Measurements from ENCODE around the gene AFF2.

AFF2 gene

GRCh38 chrX:148628621-148629020 lies 128.2 kb downstream of the AFF2 start:
- DNase-seq: no peak
- no peak overlapping the region for H3K4me3 ChIP-seq (ENCODE audit: low read depth, low read length)
- no peaks in the 10 kb centered on the region for H3K9me3 ChIP-seq
- H3K27me3 ChIP-seq: no peaks in the 10 kb centered on the region
- no peaks in the 10 kb centered on the region for H3K36me3 ChIP-seq
- no peak for TF ChIP-seq CTCF (IDR thresholded peaks at IDR 0.05; ENCODE audit: low read depth, low read length)
- H3K4me1 ChIP-seq: no peaks in the 10 kb centered on the region

- no peak for DNase-seq
- H3K4me3 ChIP-seq (ENCODE audit: low read depth, low read length): no peak overlapping the region
- no peak for TF ChIP-seq CTCF (IDR thresholded peaks at IDR 0.05; ENCODE audit: low read depth, low read length)
- H3K4me1 ChIP-seq: no peaks in the 10 kb centered on the region
- H3K36me3 ChIP-seq: no peaks in the 10 kb centered on the region
- no peaks in the 10 kb centered on the region for H3K27me3 ChIP-seq
- no peaks in the 10 kb centered on the region for H3K9me3 ChIP-seq
These were observed 129.0 kb downstream of the AFF2 start for GRCh38 chrX:148629434-148629833.

GRCh38 chrX:148632444-148632843 lies 132.0 kb downstream of the AFF2 start:
- H3K36me3 ChIP-seq: no peaks in the 10 kb centered on the region
- DNase-seq: no peak
- H3K9me3 ChIP-seq: no peaks in the 10 kb centered on the region
- H3K4me1 ChIP-seq: no peaks in the 10 kb centered on the region
- no peak for TF ChIP-seq CTCF (IDR thresholded peaks at IDR 0.05; ENCODE audit: low read depth, low read length)
- H3K27me3 ChIP-seq: no peaks in the 10 kb centered on the region
- no peak overlapping the region for H3K4me3 ChIP-seq (ENCODE audit: low read depth, low read length)

- H3K4me1 ChIP-seq: no peaks in the 10 kb centered on the region
- no peaks in the 10 kb centered on the region for H3K9me3 ChIP-seq
- no peaks in the 10 kb centered on the region for H3K36me3 ChIP-seq
- TF ChIP-seq CTCF (IDR thresholded peaks at IDR 0.05; ENCODE audit: low read depth, low read length): no peak
- H3K27me3 ChIP-seq: no peaks in the 10 kb centered on the region
- DNase-seq: no peak
- no peak overlapping the region for H3K4me3 ChIP-seq (ENCODE audit: low read depth, low read length)
These were observed 132.9 kb downstream of the AFF2 start for GRCh38 chrX:148633218-148633908.

GRCh38 chrX:148634591-148634990 lies 134.2 kb downstream of the AFF2 start:
- Histone ChIP-seq H3K9me3 (no peaks in the 10 kb centered on the region), H3K4me1 (no peaks in the 10 kb centered on the region), H3K4me3 (ENCODE audit: low read depth, low read length) (no peak overlapping the region), H3K27me3 (no peaks in the 10 kb centered on the region), H3K36me3 (no peaks in the 10 kb centered on the region)
- TF ChIP-seq CTCF (IDR thresholded peaks at IDR 0.05; ENCODE audit: low read depth, low read length): no peak
- no peak for DNase-seq

- H3K27me3 ChIP-seq: no peaks in the 10 kb centered on the region
- TF ChIP-seq CTCF (IDR thresholded peaks at IDR 0.05; ENCODE audit: low read depth, low read length): no peak
These were observed 143.0 kb downstream of the AFF2 start for GRCh38 chrX:148643460-148643859.

More at GRCh38 chrX:148643460-148643859, 143.0 kb downstream of the AFF2 start:
- Histone ChIP-seq H3K4me3 (ENCODE audit: low read depth, low read length) (no peak overlapping the region), H3K4me1 (no peaks in the 10 kb centered on the region), H3K36me3 (no peaks in the 10 kb centered on the region), H3K9me3 (no peaks in the 10 kb centered on the region)
- no peak for DNase-seq
